GM12878 (cell line): Measurements from ENCODE around the gene YARS1. TPM values are rescaled to one million over a fixed set of nuclear protein-coding genes. Genes with fewer than 3 reads are reported as not detected.
"Not testable (repeated sequence)": the region's sequence is repeated elsewhere in the genome, so short reads cannot be mapped to it uniquely, and the experiment has no call there.

Experiments used
- ATAC-seq: fragments of 200-7000 bp; cut with Tn5 transposase; 3 replicates; pipeline ENCODE4 v1.9.1; 2020; ENCODE audit warnings: mild to moderate bottlenecking, moderate library complexity
- BruUV-seq: library from RNA; stranded (reverse); fragments of 400-500 nt; replicated peaks from 2 replicates; lab custom pipeline; 2021; lab: Mats Ljungman, UMichigan
- CTCF ChIA-PET: fragments of 300-600 bp; sonication (Branson Sonifier 250); formaldehyde crosslinking; extraction: SDS; loops from one replicate; lab custom pipeline; 2021; ENCODE audit warnings: inconsistent platforms; lab: Yijun Ruan, JAX
- POLR2A ChIA-PET: fragments of 350-600 bp; formaldehyde crosslinking; extraction: SDS; loops from one replicate; lab custom pipeline; 2021; ENCODE audit warnings: inconsistent platforms; lab: Charles Lee
- RAD21 ChIA-PET: fragments of 300-600 bp; sonication (Branson Sonifier 250); formaldehyde crosslinking; loops from one replicate; lab custom pipeline; 2023; ENCODE audit warnings: antibody characterized with exemption; ENCODE audit not compliant: unreplicated experiment; lab: Charles Lee
- SMC1A ChIA-PET: fragments of 300-600 bp; sonication (Branson Sonifier 250); formaldehyde crosslinking; loops from one replicate; lab custom pipeline; 2023; ENCODE audit not compliant: unreplicated experiment, uncharacterized antibody; lab: Charles Lee
- DNase-seq: peaks from one replicate; pipeline ENCODE4 v3.0.0-alpha.2; 2011; ENCODE audit warnings: low read depth, low spot score
- FAIRE-seq: peaks from 3 replicates; lab custom pipeline; 2011; peaks lifted over from hg19 to GRCh38; lab: Jason Lieb, UNC
- H2AFZ ChIP-seq: 2 replicates; pipeline ENCODE4 v1.6.0; 2011; ENCODE audit warnings: low read depth, low read length, control low read depth; ENCODE audit not compliant: control insufficient read depth
- H3K27ac ChIP-seq: 2 replicates; pipeline ENCODE4 v1.5.1; 2011; ENCODE audit warnings: control low read depth; ENCODE audit not compliant: control insufficient read depth, insufficient read depth
- H3K27me3 ChIP-seq, 2 experiments: replicated peaks in 1 of 2; 2 replicates each; pipeline versions ENCODE4 v1.6.0 to v1.6.1; 2011; ENCODE audit warnings: low read length in 1 of 2; ENCODE audit not compliant: control insufficient read depth in 2 of 2, insufficient read depth in 2 of 2
- H3K36me3 ChIP-seq, 2 experiments: 2 replicates each; pipeline ENCODE4 v1.5.1; 2011; ENCODE audit warnings: low read length in 1 of 2; ENCODE audit not compliant: control insufficient read depth in 2 of 2, insufficient read depth in 2 of 2
- H3K4me1 ChIP-seq: 2 replicates; pipeline ENCODE4 v1.6.1; 2011; ENCODE audit warnings: mild to moderate bottlenecking, low read length, moderate library complexity, mixed read lengths; ENCODE audit not compliant: control insufficient read depth, insufficient read depth
- H3K4me2 ChIP-seq: 2 replicates; pipeline ENCODE4 v1.6.0; 2011; ENCODE audit warnings: control low read depth; ENCODE audit not compliant: control insufficient read depth, insufficient read depth
- H3K4me3 ChIP-seq: fragments of 200-600 bp; sonication (generic); 2 replicates; pipeline ENCODE4 v1.5.1; 2016
- H3K79me2 ChIP-seq: 2 replicates; pipeline ENCODE4 v1.6.0; 2011; ENCODE audit warnings: low read length; ENCODE audit not compliant: control insufficient read depth, insufficient read depth
- H3K9ac ChIP-seq: 2 replicates; pipeline ENCODE4 v1.8.0; 2011; ENCODE audit warnings: low read length, control low read depth, mixed read lengths; ENCODE audit not compliant: control insufficient read depth, insufficient read depth
- H3K9me3 ChIP-seq: replicated peaks from 3 replicates; pipeline ENCODE4 v1.5.1; 2011; ENCODE audit warnings: mild to moderate bottlenecking, low read length; ENCODE audit not compliant: control insufficient read depth, insufficient read depth
- H4K20me1 ChIP-seq: 2 replicates; pipeline ENCODE4 v1.6.0; 2011; ENCODE audit not compliant: control insufficient read depth, insufficient read depth
- ASH2L ChIP-seq: fragments of 300-600, 200-600 bp; sonication (generic); IDR thresholded peaks from 2 replicates; pipeline ENCODE4 v1.6.1; 2017; ENCODE audit warnings: low read depth, mild to moderate bottlenecking, borderline replicate concordance
- ATF7 ChIP-seq: fragments of 450-650 bp; IDR thresholded peaks from 2 replicates; pipeline ENCODE4 v1.6.1; 2016; ENCODE audit warnings: low read depth, mild to moderate bottlenecking
- BRCA1 ChIP-seq: IDR thresholded peaks from 2 replicates; pipeline ENCODE4 v1.6.1; 2011; ENCODE audit warnings: low read depth, low read length, improper control_type of control experiment
- CHD4 ChIP-seq: fragments of 200-600 bp; sonication (generic); IDR thresholded peaks from 2 replicates; pipeline ENCODE4 v1.6.1; 2016; ENCODE audit warnings: mild to moderate bottlenecking
- HDAC2 ChIP-seq: fragments of 200-600 bp; sonication (generic); IDR thresholded peaks from 2 replicates; pipeline ENCODE4 v1.6.1; 2017
- IRF4 ChIP-seq: IDR thresholded peaks from 2 replicates; pipeline ENCODE4 v1.6.1; 2011; ENCODE audit warnings: low read depth, low read length
- NRF1 ChIP-seq: conservative IDR thresholded peaks from 2 replicates; pipeline ENCODE4 v1.6.1; 2011; ENCODE audit warnings: mild to moderate bottlenecking, low read depth, low read length, improper control_type of control experiment
- RBBP5 ChIP-seq: fragments of 200-600 bp; sonication (generic); conservative IDR thresholded peaks from 2 replicates; pipeline ENCODE4 v1.6.1; 2016
- RELA ChIP-seq: fragments of 450-650 bp; IDR thresholded peaks from 2 replicates; pipeline ENCODE4 v1.8.0; 2014; ENCODE audit warnings: borderline replicate concordance; ENCODE audit not compliant: partially characterized antibody
- STAT1 ChIP-seq: fragments of 450-650 bp; conservative IDR thresholded peaks from 2 replicates; pipeline ENCODE4 v1.6.1; 2014; ENCODE audit warnings: antibody characterized with exemption, mild to moderate bottlenecking
- STAT3 ChIP-seq: IDR thresholded peaks from 2 replicates; pipeline ENCODE4 v1.6.1; 2011; ENCODE audit warnings: low read depth, low read length, improper control_type of control experiment
- SUZ12 ChIP-seq: fragments of 200-600 bp; sonication (generic); IDR thresholded peaks from one replicate; pipeline ENCODE4 v1.6.1; 2018; ENCODE audit warnings: antibody characterized with exemption, mild to moderate bottlenecking; ENCODE audit not compliant: unreplicated experiment
- ZBED1 ChIP-seq: IDR thresholded peaks from 2 replicates; pipeline ENCODE4 v1.6.1; 2016; ENCODE audit warnings: borderline replicate concordance
- WGBS: methylation state at CpG from one replicate; pipeline ENCODE4 v1.1.6; 2016; ENCODE audit warnings: low lambda C conversion rate; ENCODE audit not compliant: insufficient replicate concordance, insufficient coverage; ENCODE audit errors: missing lambda C conversion rate; 5-methylcytosine and 5-hydroxymethylcytosine counted together
- in situ Hi-C: fragments of 300-500 bp; cut with MboI; formaldehyde crosslinking; loops from 9 replicates; pipeline ENCODE4 v1.14.3; 2018; ENCODE audit warnings: mixed read lengths
- intact Hi-C: fragments of 100-400 bp; cut with micrococcal nuclease; formaldehyde crosslinking; loops from one replicate; pipeline ENCODE4 v1.14.2; 2022; ENCODE audit not compliant: unreplicated experiment
- polyA plus RNA-seq, 11 experiments: library from polyadenylated mRNA; depleted of rRNA in 4 of 11; unstranded in 6 of 11; stranded (reverse) in 5 of 11; fragments of >200 nt; fragmentation: Nextera tagmentation in 4 of 11; fragmentation: Illumina TruSeq in 1 of 11; extraction: Ambion mirVana in 4 of 11; extraction: Trizol in 1 of 11; gene quantifications; 1 replicate in 1 of 11; 2 replicates in 10 of 11; pipeline versions ENCODE4 v1.2.1 to v1.2.3, GENCODE V29; 2011 to 2016; ENCODE audit warnings: inconsistent platforms in 2 of 11, missing spikeins in 2 of 11, low read depth in 1 of 11
- total RNA-seq, 4 experiments: library from RNA; depleted of rRNA in 3 of 4; stranded (reverse); fragments of >200 nt in 3 of 4; fragmentation: Illumina TruSeq in 1 of 4; extraction: Trizol in 1 of 4; gene quantifications; 2 replicates each; pipeline versions ENCODE4 v1.2.1 to v1.2.3, GENCODE V29; 2013 to 2021
- TF ChIP-seq, protein P1 (sequence below): fragments of 450-650 bp; IDR thresholded peaks from 2 replicates; pipeline ENCODE4 v1.6.1; 2018; ENCODE audit warnings: mild to moderate bottlenecking, low read depth, moderate library complexity; ENCODE audit not compliant: partially characterized antibody
- TF ChIP-seq, protein P2 (sequence below): IDR thresholded peaks from 2 replicates; pipeline ENCODE4 v1.6.1; 2012; ENCODE audit warnings: low read depth, low read length, improper control_type of control experiment

Gene YARS1
- total and polyA plus RNA-seq, 10 of the 15 experiments (the other 5 are each of a cell fraction or from before 2014, with no cell fraction given): 39.9 to 202 (median 136) TPM

DNA sequence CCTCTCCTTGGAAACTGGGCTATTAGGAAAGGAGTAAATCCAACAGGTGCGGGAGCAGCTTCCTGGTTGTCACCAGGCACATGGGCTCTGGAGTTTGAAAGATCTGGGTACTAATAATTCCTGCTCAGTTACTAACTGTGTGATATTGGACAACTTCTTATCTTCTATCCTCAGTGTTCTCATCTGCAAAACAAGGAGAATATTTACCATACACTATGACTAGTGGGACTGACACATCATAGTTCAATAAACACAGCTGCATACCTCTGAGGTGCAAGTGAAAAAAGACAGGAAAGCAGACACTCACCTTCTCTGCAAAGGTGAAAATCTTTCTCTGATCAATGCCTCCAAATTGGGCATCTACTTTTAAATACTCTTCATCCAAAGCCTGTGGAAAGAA lies 19.7 kb downstream of the YARS1 start:
- WGBS: 100% methylated on average over 1 of the region's 1 CpG
- H4K20me1 ChIP-seq: no peaks in the 10 kb centered on the region
- RAD21 ChIA-PET: interaction anchor here (1.0 kb wide), 1 partner anchor 78 kb away, joined by 3 read pairs; no protein-coding TSS in a partner anchor
- SMC1A ChIA-PET: interaction anchor here (0.6 to 0.9 kb wide), 2 partner anchors 23 to 173 kb away, joined by 3 read pairs; no protein-coding TSS in a partner anchor
- no peaks in the 10 kb centered on the region for H3K27me3 ChIP-seq
- intact Hi-C loops: no loop called here
- no peak overlapping the region for H3K4me3 ChIP-seq
- no peaks in the 10 kb centered on the region for H3K9me3 ChIP-seq
- DNase-seq (no peak), FAIRE-seq (no peak), ATAC-seq (no peak)
- POLR2A ChIA-PET: interaction anchor here (0.5 to 0.6 kb wide), 2 partner anchors 41 to 240 kb away, joined by 3 read pairs; no protein-coding TSS in a partner anchor
- H3K79me2 ChIP-seq: no peaks in the 10 kb centered on the region
- in situ Hi-C loops: no loop called here
- BruUV-seq: no TSS peak
- H3K4me2 ChIP-seq: no peak overlapping the region
- H3K36me3 ChIP-seq: peaks cover 0 to 7% of the 10 kb centered on the region in 2 experiments
- CTCF ChIA-PET: interaction anchor here (0.5 kb wide), 1 partner anchor 84 kb away, joined by 3 read pairs; no protein-coding TSS in a partner anchor
- H3K4me1 ChIP-seq: peaks cover 9% of the 10 kb centered on the region; the same call in 1 of the 2 replicates
- TF ChIP-seq, protein P1, sequence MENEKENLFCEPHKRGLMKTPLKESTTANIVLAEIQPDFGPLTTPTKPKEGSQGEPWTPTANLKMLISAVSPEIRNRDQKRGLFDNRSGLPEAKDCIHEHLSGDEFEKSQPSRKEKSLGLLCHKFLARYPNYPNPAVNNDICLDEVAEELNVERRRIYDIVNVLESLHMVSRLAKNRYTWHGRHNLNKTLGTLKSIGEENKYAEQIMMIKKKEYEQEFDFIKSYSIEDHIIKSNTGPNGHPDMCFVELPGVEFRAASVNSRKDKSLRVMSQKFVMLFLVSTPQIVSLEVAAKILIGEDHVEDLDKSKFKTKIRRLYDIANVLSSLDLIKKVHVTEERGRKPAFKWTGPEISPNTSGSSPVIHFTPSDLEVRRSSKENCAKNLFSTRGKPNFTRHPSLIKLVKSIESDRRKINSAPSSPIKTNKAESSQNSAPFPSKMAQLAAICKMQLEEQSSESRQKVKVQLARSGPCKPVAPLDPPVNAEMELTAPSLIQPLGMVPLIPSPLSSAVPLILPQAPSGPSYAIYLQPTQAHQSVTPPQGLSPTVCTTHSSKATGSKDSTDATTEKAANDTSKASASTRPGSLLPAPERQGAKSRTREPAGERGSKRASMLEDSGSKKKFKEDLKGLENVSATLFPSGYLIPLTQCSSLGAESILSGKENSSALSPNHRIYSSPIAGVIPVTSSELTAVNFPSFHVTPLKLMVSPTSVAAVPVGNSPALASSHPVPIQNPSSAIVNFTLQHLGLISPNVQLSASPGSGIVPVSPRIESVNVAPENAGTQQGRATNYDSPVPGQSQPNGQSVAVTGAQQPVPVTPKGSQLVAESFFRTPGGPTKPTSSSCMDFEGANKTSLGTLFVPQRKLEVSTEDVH: no peak
- TF ChIP-seq CHD4 (no peak), HDAC2 (no peak), BRCA1 (no peak), IRF4 (no peak), ASH2L (no peak), STAT3 (no peak), ATF7 (no peak), RBBP5 (no peak), ZBED1 (no peak), STAT1 (no peak), RELA (no peak), NRF1 (no peak), SUZ12 (no peak)
- TF ChIP-seq, protein P2, sequence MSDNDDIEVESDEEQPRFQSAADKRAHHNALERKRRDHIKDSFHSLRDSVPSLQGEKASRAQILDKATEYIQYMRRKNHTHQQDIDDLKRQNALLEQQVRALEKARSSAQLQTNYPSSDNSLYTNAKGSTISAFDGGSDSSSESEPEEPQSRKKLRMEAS: no peak
- no peak overlapping the region for H3K27ac ChIP-seq
- no peak overlapping the region for H2AFZ ChIP-seq
- H3K9ac ChIP-seq: no peak overlapping the region

- ATAC-seq, in situ Hi-C loops, H3K9ac ChIP-seq, POLR2A ChIA-PET, H2AFZ ChIP-seq, BruUV-seq, H3K4me1 ChIP-seq, intact Hi-C loops, FAIRE-seq, H4K20me1 ChIP-seq, H3K27ac ChIP-seq, H3K27me3 ChIP-seq, RAD21 ChIA-PET, H3K4me3 ChIP-seq, DNase-seq, H3K79me2 ChIP-seq, H3K9me3 ChIP-seq, H3K4me2 ChIP-seq: not testable (repeated sequence)
- ChIA-PET CTCF (interaction anchor here (0.6 to 1.4 kb wide), 2 partner anchors 22 to 525 kb away, joined by 3 read pairs; no protein-coding TSS in a partner anchor), SMC1A (interaction anchor here (0.6 kb wide), 2 partner anchors 81 to 229 kb away, joined by 3 to 4 read pairs; no protein-coding TSS in a partner anchor)
- peaks cover 6 to 19% of the 10 kb centered on the region in 2 experiments for H3K36me3 ChIP-seq
- WGBS: 94% methylated on average over 4 of the region's 4 CpGs
These were observed 21.4 kb downstream of the YARS1 start for GRCh38 chr1:32795763-32796162.
